HepG2 (cell line): ENCODE results near the gene SLC25A11. TPM values are rescaled to one million over a fixed set of nuclear protein-coding genes. Genes with fewer than 3 reads are reported as not detected.
A peak's percentile ranks its signal among the peaks of the same experiment; 100 is the strongest.

ENCODE experiments used
- ARNTL ChIP-seq: sonication (generic); formaldehyde crosslinking; IDR thresholded peaks from 2 replicates; pipeline ENCODE4 v1.4.0; 2020; ENCODE audit warnings: mild to moderate bottlenecking, missing genetic modification reagents
- BCLAF1 ChIP-seq: fragments of 450-650 bp; IDR thresholded peaks from 2 replicates; pipeline ENCODE4 v1.6.1; 2017; ENCODE audit warnings: mild to moderate bottlenecking
- CENPT ChIP-seq: sonication (generic); formaldehyde crosslinking; IDR thresholded peaks from 2 replicates; pipeline ENCODE4 v1.8.0; 2022; ENCODE audit warnings: low read depth, mild to moderate bottlenecking, moderate library complexity, missing genetic modification reagents
- DR1 ChIP-seq: sonication (generic); formaldehyde crosslinking; IDR thresholded peaks from 2 replicates; pipeline ENCODE4 v1.8.0; 2021; ENCODE audit warnings: mild to moderate bottlenecking, missing genetic modification reagents, inconsistent platforms
- E2F1 ChIP-seq: sonication (generic); formaldehyde crosslinking; IDR thresholded peaks from 2 replicates; pipeline ENCODE4 v1.5.0; 2020; ENCODE audit warnings: missing genetic modification reagents
- GATA4 ChIP-seq: sonication (generic); IDR thresholded peaks from 2 replicates; pipeline ENCODE4 v1.6.1; 2016; ENCODE audit warnings: antibody characterized with exemption, low read depth, borderline replicate concordance
- GATAD2A ChIP-seq: IDR thresholded peaks from 2 replicates; pipeline ENCODE4 v1.6.1; 2016
- HES4 ChIP-seq: sonication (generic); formaldehyde crosslinking; IDR thresholded peaks from 2 replicates; pipeline ENCODE4 v1.9.0; 2021; ENCODE audit warnings: mild to moderate bottlenecking, missing genetic modification reagents, borderline replicate concordance
- KDM3A ChIP-seq: IDR thresholded peaks from 2 replicates; pipeline ENCODE4 v1.6.1; 2018; ENCODE audit warnings: low read depth, missing compliant biosample characterization
- KLF6 ChIP-seq: IDR thresholded peaks from 2 replicates; pipeline ENCODE4 v1.8.0; 2016; ENCODE audit warnings: missing biosample characterization, missing genetic modification reagents
- PHF20 ChIP-seq: sonication (generic); formaldehyde crosslinking; IDR thresholded peaks from 2 replicates; pipeline ENCODE4 v1.5.0; 2020; ENCODE audit warnings: mild to moderate bottlenecking, missing genetic modification reagents
- SIN3A ChIP-seq: IDR thresholded peaks from 2 replicates; pipeline ENCODE4 v1.6.1; 2011; ENCODE audit warnings: low read depth, mild to moderate bottlenecking, control low read depth, low read length, borderline replicate concordance
- SPEN ChIP-seq: sonication (generic); formaldehyde crosslinking; IDR thresholded peaks from 2 replicates; pipeline ENCODE4 v1.5.1; 2020; ENCODE audit warnings: low read depth, mild to moderate bottlenecking, missing genetic modification reagents
- TBL1XR1 ChIP-seq: fragments of 150-350 bp; IDR thresholded peaks from 2 replicates; pipeline ENCODE4 v1.6.1; 2014; ENCODE audit warnings: borderline replicate concordance, low read length; ENCODE audit not compliant: partially characterized antibody
- TFAP4 ChIP-seq: sonication (generic); IDR thresholded peaks from 2 replicates; pipeline ENCODE4 v1.6.1; 2016; ENCODE audit warnings: low read depth, borderline replicate concordance
- ZBED4 ChIP-seq: sonication (generic); formaldehyde crosslinking; IDR thresholded peaks from 2 replicates; pipeline ENCODE4 v1.4.0; 2020; ENCODE audit warnings: missing genetic modification reagents, borderline replicate concordance
- ZMYM4 ChIP-seq: sonication (generic); formaldehyde crosslinking; IDR thresholded peaks from 2 replicates; pipeline ENCODE4 v1.8.1; 2023; ENCODE audit warnings: mild to moderate bottlenecking, missing genetic modification reagents
- ZNF234 ChIP-seq: sonication (generic); formaldehyde crosslinking; conservative IDR thresholded peaks from 2 replicates; pipeline ENCODE4 v1.5.1; 2020; ENCODE audit warnings: mild to moderate bottlenecking, missing genetic modification reagents
- ZNF383 ChIP-seq: sonication (generic); formaldehyde crosslinking; IDR thresholded peaks from 2 replicates; pipeline ENCODE4 v1.4.0; 2020; ENCODE audit warnings: missing genetic modification reagents, mild to moderate bottlenecking, borderline replicate concordance
- ZSCAN12 ChIP-seq: sonication (generic); formaldehyde crosslinking; IDR thresholded peaks from 2 replicates; pipeline ENCODE4 v1.9.0; 2021; ENCODE audit warnings: mild to moderate bottlenecking, missing genetic modification reagents
- polyA plus RNA-seq, 8 experiments: library from polyadenylated mRNA; depleted of rRNA in 3 of 8; stranded (reverse) in 7 of 8; unstranded in 1 of 8; fragments of >200 nt; fragmentation: Illumina TruSeq in 4 of 8; extraction: Trizol in 4 of 8; gene quantifications; 2 replicates each; pipeline versions ENCODE4 v1.2.1 to v1.2.3, GENCODE V29; 2011 to 2016; ENCODE audit warnings: low read depth in 4 of 8, missing spikeins in 1 of 8, mixed read lengths in 1 of 8; ENCODE audit not compliant: insufficient read depth in 1 of 8
- total RNA-seq, 5 experiments: library from RNA; depleted of rRNA; stranded (reverse); fragments of >200 nt; fragmentation: Illumina TruSeq; extraction: Trizol; gene quantifications; 2 replicates each; pipeline ENCODE4 v1.2.3, GENCODE V29; 2016; ENCODE audit warnings: low read depth in 1 of 5

SLC25A11 gene
- total and polyA plus RNA-seq, 2 of the 13 experiments (the other 11 are each of a cell fraction or from before 2014, with no cell fraction given): 35.4 to 47.2 TPM

GRCh38 chr17:4967539-4968485, 28.0 kb upstream of the SLC25A11 start, which contains the start of gene SPAG7 (continued):
- peak; percentile 24; the same call in 1 of the 2 replicates for TF ChIP-seq E2F1 (CRISPR knock-in tag)
- peak; percentile 47; the same call in 1 of the 2 replicates for TF ChIP-seq DR1 (CRISPR knock-in tag)
- no peak for TF ChIP-seq ZNF234 (CRISPR knock-in tag)
- no peak for TF ChIP-seq ARNTL (CRISPR knock-in tag)
- no peak; the same call in 1 of the 2 replicates for TF ChIP-seq HES4 (CRISPR knock-in tag)
- TF ChIP-seq CENPT (CRISPR knock-in tag): no peak
- no peak; the same call in 1 of the 2 replicates for TF ChIP-seq GATA4
- TF ChIP-seq SIN3A: peak; percentile 65; the same call in 1 of the 2 replicates
- TF ChIP-seq TBL1XR1: no peak
- TF ChIP-seq SPEN (CRISPR knock-in tag): peak; percentile 95
- TF ChIP-seq PHF20 (CRISPR knock-in tag): no peak; the same call in 1 of the 2 replicates
- TF ChIP-seq ZSCAN12 (CRISPR knock-in tag): no peak
- TF ChIP-seq ZNF383 (CRISPR knock-in tag): no peak
- TF ChIP-seq BCLAF1: no peak
- peak; percentile 62 for TF ChIP-seq ZBED4 (CRISPR knock-in tag)
- peak; percentile 76 for TF ChIP-seq ZMYM4
- TF ChIP-seq KLF6: peak; percentile 60; the same call in 1 of the 2 replicates
- 0 out of 2 replicates have a peak, but pooled peaks have one; percentile 9 for TF ChIP-seq GATAD2A
- peak; percentile 97 for TF ChIP-seq TFAP4
- TF ChIP-seq KDM3A (CRISPR knock-in tag): 0 out of 2 replicates have a peak, but pooled peaks have one; percentile 35
